HG03135 (cell line): ENCODE results near the gene ZNF628.
"Not testable (repeated sequence)": the region's sequence is repeated elsewhere in the genome, so short reads cannot be mapped to it uniquely, and the experiment has no call there.

ENCODE experiments used
- ATAC-seq: cut with Tn5 transposase; IDR thresholded peaks from one replicate; pipeline ENCODE4 v1.9.1; 2021; ENCODE audit warnings: mild to moderate bottlenecking, moderate library complexity; ENCODE audit not compliant: unreplicated experiment

Gene ZNF628

DNA sequence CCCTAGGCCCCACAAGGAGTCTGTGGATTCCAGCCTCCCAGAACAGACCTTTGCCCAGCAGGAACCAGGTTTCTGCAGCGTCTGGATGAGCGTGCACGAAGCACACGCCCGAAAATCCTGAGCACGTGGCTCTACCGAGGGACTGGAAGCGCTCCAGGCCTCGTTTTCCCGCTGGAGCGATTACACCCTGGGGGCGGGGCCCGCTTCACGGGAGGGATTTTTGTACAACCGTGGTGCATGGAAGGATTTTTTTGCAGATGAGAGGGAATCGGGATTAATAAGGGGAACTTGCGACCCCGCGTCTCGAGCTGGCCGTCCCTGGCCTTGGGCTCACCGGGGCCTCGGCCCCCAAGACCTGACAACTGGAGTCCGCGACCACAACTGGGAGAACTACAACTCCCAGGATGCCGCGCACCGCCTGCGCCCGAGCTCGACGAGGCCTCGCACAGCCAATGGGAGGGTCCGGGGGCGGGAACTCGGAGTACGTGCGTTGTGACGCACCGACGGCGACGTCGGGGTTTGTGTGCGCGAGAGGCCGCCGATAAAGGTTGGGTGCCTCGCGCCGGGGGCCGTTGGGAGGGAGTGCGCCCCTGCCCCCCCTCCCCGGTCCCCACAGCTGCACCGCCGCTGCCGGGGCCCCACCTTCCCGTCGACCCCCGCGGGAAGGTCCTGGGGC, at the start of gene ZNF628:
TSS of gene ZNF628 (plus strand) at position 518 of the 676 bp plus-strand sequence. CDS start 3,294 bp downstream, outside the sequence.
- ATAC-seq, result peak; percentile 89

DNA sequence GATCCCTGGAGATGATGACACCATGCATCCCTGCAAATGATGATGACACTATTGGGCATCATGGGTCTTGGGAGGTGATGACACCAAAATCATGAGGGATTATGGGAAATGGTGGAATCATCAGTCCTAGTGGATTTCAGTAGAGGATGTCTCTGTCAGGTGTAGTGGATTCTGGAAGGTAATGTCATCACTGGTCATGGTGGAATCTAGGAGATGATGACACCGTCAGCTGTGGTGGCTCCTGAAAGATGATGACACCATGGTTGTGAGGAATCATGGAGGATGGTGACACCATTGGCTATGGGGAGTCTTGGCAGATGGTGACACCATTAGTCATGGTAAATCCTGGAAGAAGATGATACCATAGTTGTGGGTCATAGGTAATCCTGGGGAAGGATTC, 45.2 kb upstream of the ZNF628 start:
- no peak for ATAC-seq

DNA sequence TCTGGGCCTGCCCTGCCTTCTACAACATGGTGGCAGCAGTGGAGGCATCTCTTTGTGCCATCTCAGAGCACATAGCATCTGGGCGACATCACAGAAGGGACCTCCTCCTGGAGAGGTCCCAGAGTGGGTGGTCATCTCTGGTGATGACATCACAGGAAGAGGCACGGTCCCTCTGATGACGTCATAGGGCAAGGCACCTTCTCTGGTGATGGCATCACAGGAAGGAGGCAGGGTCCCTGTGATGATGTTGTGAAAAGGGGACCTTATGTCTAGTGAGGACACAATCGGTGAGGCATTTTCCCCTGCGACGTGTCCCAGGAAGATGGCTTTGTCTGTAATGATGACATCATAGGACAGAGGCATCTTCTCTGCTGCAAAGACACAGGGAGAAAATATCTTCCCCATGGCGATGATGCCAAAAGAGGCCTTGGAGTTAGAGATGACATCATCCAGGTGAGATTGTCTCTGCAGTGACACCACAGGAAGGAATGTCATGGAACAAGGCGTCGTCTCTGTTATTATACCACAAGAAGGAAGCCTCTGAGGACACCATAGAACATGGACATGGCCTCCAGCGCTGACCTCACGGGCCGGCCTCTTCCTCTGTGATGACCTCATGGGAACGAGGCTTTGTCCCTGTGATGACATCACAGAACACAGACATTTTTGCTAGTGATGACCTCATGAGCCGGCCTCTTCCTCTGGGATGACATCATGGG, 44.0 kb upstream of the ZNF628 start:
- no peak for ATAC-seq

- ATAC-seq, result no peak
These were observed 43.1 kb upstream of the ZNF628 start for GRCh38 chr19:55433292-55433691.

- ATAC-seq, result no peak
These were observed 42.0 kb upstream of the ZNF628 start for GRCh38 chr19:55434356-55434919.

DNA sequence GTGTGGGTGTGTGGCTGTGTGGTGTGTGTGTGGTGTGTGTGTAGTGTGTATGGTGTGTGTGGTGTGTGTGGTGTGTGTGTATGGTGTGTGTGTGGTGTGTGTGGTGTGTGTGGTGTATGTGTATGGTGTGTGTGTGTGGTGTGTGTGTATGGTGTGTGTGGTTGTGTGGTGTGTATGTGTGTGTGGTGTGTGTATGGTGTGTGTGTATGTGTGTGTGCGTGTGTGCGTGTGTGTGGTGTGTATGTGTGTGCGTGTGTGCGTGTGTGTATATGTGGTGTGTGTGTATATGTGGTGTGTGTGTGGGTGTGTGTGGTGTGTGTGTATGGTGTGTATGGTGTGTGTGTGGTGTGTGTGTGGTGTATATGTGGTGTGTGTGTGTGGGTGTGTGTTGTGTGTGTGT, 41.4 kb upstream of the ZNF628 start:
- no peak for ATAC-seq

GRCh38 chr19:55436847-55437246, 39.6 kb upstream of the ZNF628 start:
- no peak for ATAC-seq

DNA sequence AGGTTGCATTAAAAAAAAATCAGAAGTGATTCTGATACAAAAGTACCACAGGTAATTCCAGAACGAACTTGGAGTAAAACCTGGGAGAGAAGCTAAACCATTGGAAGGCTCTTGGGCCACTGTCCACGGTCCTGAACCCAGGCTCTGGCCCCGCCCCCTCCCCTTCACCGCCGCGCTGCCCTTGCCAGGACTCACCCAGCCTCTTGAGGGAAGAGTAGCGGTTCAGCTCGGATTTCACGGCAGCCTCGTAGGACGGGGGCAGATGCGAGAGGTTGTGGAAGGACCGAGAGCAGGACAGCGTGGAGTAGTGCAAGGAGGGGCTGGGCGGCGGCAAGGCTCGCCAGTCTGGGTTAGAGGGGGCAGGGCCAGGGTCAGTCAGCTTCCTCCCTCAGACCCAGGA, 39.0 kb upstream of the ZNF628 start:
- no peak for ATAC-seq

GRCh38 chr19:55439052-55439451, 37.4 kb upstream of the ZNF628 start:
- ATAC-seq, result no peak

- no peak for ATAC-seq
These were observed 35.9 kb upstream of the ZNF628 start for GRCh38 chr19:55440411-55441105.

DNA sequence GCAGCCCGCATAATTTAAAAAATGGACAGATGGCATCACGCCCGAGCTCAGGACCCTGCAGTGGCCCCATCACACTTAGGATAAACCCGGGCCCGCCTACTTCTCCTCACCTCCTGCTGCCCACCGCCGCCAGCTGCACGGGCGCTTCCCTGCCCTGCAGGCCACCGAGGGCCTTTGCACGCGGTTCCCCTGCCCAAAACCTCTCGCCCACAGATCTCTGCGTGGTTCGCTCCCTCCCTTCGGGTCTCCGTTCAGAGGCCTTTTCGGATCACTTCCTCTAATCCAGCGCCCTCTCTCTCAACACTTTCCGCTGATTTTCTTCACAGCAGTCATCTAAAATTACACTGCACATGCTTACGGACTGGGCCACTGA, 35.1 kb upstream of the ZNF628 start:
- ATAC-seq, result no peak

GRCh38 chr19:55441692-55442321, 34.6 kb upstream of the ZNF628 start:
- ATAC-seq, result no peak

GRCh38 chr19:55442372-55442961, 34.0 kb upstream of the ZNF628 start:
- ATAC-seq, result no peak

DNA sequence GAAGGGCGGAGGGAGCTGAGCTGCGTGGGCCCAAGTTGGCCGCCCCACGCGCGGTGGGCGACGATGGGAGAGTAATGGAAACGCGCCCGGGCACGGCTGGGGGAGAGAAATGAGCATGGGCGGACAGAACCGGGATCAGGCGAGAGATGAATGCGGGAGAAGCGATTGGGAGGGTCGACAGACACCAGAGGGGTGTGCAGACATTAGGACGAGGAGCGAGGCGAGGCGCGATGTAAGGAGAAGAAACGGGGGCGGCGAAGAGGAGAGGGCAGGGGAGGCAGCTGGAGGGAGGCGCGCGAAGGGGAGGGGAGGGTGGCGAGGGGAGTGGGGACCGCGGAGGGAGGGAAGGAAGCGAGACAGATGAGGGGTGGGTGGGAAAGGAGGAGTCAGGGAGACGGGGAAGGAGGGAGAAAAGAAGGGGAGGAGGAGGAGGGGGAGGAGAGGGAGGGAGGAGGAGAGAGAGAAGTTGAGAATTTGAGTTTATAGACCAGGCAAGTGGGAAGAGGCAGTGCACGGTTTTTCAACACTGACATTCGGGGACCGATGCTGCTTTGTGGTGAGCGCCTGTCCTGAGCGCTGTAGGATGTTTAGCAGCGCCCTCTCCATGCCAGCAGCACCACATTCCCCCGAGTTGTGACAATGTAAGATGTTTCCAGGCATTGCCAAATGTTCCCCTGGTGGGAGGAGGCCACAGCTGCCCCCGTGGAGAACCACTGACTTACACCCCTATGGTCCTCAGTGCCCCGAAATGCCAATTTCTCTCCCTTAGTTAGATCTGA, 33.2 kb upstream of the ZNF628 start, which contains the start of gene SHISA7:
TSS of gene SHISA7 (minus strand) at position 256 of the 779 bp plus-strand sequence. CDS start 437 bp downstream, outside the sequence.
- no peak for ATAC-seq

DNA sequence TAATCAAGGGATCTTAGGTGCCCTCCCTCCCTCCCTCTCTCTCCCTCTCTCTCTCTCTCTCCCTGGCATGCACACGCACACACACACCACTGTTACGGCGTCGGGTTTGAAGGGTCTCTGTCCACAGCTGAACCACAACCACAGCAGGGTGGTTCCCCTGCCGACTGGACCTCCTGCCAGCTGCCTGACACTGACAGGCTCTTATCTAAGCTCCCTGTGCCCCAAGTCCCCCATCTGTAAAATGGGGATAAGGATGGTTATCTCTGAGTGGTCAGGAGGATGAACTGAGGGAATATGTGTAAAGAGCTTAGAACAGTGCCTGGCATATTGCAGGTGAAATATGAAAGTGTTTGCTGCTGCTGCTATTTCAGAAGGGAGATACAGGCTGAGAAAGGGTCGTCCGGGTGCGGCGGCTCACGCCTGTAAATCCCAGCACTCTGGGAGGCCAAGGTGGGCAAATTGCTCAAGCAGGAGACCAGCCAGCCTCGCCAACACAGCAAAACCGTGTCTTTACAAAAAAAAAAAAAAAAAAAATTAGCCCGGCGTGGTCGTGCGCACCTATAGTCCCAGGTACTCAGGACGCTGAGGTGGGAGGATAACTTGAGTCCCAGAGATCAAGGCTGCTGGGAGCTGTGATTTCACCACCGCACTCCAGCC, 32.5 kb upstream of the ZNF628 start:
- ATAC-seq, result no peak

DNA sequence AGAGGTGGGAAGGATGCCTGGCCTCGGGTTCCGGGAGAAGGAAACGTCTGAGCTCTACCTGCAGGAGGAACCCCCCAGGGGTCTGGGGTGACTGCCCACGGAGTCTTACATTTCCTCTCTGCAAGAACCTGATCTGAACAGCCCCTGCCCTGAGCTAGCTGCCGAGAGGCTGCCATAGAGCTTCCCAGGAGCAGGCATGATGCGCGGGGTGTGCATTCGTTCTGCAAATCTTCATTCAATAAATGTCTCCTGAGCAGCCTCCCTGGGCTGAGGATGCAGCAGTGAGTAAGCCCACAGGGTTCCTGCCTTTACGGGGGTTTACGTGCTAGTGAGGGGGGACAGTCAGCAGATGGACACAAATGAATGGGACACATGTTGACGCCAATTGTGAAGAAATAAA, 31.8 kb upstream of the ZNF628 start:
- no peak for ATAC-seq

GRCh38 chr19:55446060-55446459, 30.4 kb upstream of the ZNF628 start:
- ATAC-seq, result no peak

GRCh38 chr19:55447421-55448174, 28.8 kb upstream of the ZNF628 start:
- ATAC-seq, result no peak

GRCh38 chr19:55448175-55448490, 28.3 kb upstream of the ZNF628 start:
- ATAC-seq, result not testable (repeated sequence)
